GM18498 (cell line): ENCODE data around the gene CREG2.
A peak's percentile ranks its signal among the peaks of the same experiment; 100 is the strongest.

Experiments used
- ATAC-seq: cut with Tn5 transposase; IDR thresholded peaks from one replicate; pipeline ENCODE4 v1.9.1; 2021; ENCODE audit warnings: mild to moderate bottlenecking, moderate library complexity; ENCODE audit not compliant: unreplicated experiment

Gene CREG2

DNA sequence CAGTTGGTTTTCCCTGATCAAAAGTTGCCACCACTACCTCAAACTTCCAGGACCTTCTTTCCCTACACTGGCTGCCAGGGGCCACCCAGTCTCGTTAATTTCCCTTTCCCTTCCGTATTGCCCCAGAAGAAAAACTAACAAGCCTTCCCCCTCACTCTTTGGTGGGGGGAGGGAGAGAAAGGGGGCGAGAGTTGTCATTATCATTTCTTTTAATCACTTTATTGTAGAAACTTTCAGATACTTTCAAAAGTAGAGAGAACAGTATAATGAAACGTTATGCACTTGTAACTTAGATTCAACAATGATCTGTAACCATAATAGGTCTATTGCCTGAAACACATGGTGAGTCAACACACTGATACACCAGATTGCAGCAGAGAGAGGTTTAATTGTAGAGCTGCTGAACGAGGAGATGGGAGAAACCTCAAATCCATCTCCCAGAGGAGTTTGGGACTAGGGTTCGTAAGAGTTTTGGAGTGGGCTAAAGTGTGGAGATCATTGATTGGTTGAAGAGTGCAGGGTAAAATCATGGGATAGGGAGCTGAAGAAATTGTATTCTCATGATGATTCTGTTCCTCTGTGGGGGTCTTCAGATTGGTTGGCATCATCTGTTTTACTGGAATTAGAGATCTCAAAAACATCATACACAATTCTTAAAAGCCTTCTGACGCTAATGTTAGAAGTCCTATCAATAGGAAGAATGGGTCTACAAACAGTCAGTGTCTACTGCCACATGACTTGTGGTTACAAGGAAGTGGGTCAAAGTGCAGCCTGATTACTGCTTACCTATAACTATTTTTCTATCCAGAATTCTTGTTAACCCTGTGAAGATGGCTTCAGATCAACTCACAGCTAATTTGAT, 76.2 kb downstream of the CREG2 start:
- no peak for ATAC-seq

GRCh38 chr2:101310090-101310833, 77.0 kb downstream of the CREG2 start:
- ATAC-seq = no peak

DNA sequence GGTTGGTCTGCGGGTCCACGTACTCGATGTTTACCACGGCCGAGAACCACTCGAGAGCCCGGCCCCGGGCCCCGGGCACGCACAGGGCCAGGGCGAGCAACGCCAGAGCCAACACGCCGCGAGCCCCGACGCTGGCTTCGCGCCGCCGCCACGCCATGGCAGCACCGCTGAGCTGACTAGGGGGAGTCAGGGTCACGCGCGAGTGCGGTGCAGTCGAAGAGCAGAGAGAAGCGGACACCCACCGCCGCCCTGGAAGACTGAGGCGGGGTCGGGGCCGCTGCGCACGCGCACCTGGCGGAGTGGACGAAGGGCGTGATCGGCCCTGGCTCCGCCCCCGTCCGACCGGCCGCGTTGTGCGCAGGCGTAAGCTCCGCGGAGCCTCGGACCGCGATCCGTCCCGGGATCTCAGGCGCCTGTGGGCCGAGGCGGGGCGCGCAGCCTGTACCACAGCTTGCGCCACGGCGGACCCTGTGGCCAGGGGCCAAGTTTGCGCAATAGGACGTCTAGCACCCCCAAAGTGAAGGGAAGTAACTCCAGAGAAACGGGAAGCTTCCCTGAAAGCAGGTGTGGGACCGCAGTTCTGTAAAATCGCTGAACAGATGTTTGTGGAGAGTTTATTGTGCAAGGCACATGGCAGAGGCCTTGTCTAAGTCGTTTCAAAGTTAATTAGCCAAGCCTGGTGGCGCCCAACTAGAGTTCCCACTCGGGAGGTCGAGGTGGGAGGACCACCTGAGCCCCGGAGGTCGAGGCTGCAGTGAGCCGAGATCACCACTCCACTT, 78.7 kb downstream of the CREG2 start, which contains the start of gene RNF149:
TSS of gene RNF149 (minus strand) at position 270 of the 779 bp plus-strand sequence. CDS start at position 157, 113 bp downstream.
- ATAC-seq = peak; percentile 72

- peak; percentile 24 for ATAC-seq
Observed at GRCh38 chr2:101307950-101308431, 79.3 kb downstream of the CREG2 start.

DNA sequence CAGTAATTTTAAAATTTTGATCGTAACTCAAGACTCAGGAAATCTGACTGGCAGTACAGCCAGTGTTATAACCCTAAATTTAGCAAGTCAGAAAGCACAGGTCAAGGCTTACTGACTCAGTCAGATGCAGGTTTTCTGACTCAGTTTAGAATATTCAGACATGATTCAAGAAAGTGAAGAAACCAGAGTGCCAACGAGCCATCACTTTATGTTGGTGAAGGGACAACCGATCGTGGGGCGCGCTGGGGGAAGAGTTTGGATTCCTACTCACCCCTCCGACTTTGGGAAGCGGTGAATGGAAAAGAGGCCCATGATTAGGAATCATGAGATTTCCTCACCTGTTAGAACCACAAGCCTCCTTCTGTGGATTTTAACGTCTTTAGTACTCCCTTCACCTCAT, 79.8 kb downstream of the CREG2 start:
- ATAC-seq = no peak

- ATAC-seq = peak; percentile 11
Observed at GRCh38 chr2:101306410-101306809, 80.9 kb downstream of the CREG2 start.

DNA sequence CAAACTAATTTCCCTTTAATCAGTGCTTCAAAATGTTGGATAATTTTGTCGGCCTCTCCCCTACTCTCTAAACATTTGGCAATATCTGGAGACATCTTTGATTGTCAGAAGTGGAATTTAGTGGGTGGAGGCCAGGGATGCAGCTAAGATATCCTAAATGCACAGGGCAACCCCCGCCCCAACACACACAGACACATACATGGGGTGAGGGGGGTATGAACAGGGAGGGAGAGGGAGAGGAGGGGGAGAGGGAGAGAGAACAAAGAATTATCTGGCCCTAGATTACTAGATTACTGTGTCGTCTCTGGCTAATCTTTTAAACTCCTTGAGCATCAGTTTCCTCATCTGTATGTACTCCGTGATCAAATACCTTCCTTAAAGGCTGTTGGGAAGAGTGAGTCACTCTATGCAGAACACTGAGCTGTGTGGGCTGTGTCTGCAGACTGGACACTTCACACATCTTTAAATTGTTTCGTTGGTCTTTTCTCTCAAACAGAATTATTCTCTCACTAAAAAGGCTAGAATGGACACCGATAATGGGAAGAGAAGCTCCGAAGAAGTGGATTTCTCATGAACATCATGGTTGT, 81.7 kb downstream of the CREG2 start:
- no peak for ATAC-seq

DNA sequence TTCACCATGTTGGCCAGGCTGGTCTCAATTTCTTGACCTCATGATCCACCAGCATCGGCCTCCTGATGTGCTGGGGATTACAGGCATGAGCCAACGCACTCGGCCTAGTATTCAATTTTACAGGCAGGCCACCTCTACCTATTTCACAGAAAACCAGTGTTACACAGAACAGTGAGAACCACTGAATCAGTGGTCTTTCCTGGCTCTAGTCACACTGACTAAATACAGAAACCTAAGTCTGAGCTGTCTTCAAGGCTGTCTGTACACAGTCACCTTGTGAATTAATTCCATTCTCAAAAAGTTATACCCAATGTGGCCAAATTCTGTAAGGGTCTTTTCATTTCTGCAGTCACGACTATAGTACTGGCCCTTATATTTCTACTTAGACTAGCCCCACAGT, 82.3 kb downstream of the CREG2 start:
- no peak for ATAC-seq

DNA sequence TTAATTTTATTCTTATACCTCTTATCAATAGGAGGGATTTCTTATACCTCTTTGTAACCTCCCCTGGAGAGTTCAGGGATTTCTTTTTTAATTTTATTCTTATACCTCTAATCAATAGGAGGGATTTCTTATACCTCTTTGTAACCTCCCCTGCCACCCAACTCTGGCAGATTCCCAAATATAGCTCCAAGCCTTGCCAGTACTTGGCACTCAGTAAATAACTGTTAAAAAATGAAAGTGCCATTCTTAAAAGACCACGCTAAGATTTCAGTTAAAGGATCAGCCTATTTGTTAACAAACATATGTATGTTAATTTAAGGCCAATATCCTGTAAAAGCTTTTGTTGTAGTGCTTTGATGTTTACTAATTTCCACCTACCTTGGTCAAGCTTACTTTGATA, 83.6 kb downstream of the CREG2 start:
- no peak for ATAC-seq

DNA sequence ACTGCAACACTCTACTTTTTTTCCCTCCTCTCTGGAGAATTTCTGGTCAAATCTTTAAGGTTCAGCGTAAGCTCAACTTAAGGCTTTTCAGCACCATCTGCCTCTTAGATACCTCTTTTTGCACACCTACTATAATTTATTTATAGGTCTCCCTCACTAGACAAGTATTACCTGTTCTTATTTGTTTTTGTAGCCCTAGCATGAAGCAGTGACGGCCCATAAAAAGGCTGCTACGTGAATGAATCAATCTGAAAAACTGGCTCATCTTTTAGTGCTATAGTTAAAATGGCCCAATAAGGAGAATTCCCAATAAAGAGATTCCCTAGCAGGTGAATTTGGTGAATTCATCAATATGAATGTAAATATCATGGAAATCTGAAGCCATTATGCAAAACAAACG, 85.3 kb downstream of the CREG2 start:
- ATAC-seq = no peak

GRCh38 chr2:101300836-101301235, 86.5 kb downstream of the CREG2 start:
- ATAC-seq = no peak

DNA sequence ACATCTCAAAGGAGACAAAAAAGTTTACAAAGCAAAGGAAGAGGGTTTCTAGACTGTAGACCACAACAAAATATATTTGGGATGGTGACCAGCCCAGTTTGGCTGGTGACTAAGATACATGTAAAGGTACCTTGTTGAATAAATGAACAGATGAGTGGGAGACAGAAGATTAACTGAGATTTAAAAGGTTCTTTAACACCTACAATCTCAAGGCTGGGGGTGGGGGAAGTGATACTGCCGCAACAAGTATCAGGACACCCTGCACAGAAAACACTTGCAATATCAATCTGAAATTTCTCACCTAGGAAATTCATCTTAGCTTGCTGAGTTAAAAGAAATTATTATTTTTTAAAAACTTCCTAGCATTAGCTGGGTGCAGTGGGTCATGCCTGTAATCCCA, 87.1 kb downstream of the CREG2 start:
- ATAC-seq = peak; percentile 56

- no peak for ATAC-seq
Observed at GRCh38 chr2:101299604-101300003, 87.7 kb downstream of the CREG2 start.

DNA sequence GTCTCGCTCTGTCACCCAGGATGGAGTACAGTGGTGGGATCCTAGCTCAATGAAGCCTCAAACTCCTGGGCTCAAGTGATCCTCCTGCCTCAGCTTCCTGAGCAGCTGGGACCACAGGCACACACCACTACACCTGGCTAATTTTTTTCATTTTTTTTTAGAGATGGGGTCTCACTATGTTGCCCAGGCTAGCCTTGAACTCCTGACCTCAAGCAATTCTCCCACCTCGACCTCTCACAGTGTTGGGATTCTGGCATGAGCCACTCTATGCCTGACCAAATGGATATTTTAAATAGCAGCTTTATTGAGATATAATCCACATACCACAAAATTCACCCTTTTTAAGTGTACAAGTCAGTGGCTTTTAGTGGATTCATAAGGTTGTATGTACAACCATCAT, 89.9 kb downstream of the CREG2 start:
- ATAC-seq = no peak

GRCh38 chr2:101296371-101296770, 90.9 kb downstream of the CREG2 start:
- ATAC-seq = no peak

DNA sequence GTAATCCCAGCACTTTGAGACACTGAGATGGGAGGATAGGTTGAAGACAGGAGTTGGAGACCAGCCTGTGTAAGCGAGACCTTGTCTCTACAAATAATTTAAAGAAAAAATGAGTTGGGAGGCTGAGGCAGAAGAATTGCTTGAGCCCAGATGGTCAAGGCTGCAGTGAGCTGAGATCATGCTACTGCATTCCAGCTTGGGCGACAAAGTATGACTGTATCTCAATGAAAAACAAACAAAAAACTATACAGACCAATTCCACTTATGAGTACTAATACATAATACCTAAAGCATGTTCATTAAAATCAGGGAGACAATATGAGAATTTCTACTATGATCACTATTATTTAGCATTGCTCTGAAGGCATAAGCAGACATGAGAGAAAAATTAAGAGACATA, 91.4 kb downstream of the CREG2 start:
- no peak for ATAC-seq
